Sigmoid colon (tissue), 7 donors: Measurements from ENCODE around the gene HMBS. TPM values are rescaled to one million over a fixed set of nuclear protein-coding genes. Genes with fewer than 3 reads are reported as not detected.

ENCODE experiments used
- DNase-seq: peaks from one replicate; pipeline ENCODE4 v3.0.0-alpha.2; 2019
- H3K27ac ChIP-seq, 4 donors: fragments of 200-600 bp; sonication (generic); one replicate each; pipeline ENCODE4 v1.5.1; 2016 to 2019; ENCODE audit warnings: mild to moderate bottlenecking in 1 of 4
- H3K27me3 ChIP-seq, 3 donors: fragments of 200-600 bp; sonication (generic); one replicate each; pipeline ENCODE4 v1.5.1; 2019; ENCODE audit warnings: mild to moderate bottlenecking in 1 of 3
- H3K36me3 ChIP-seq, 4 donors: fragments of 200-600 bp; sonication (generic); one replicate each; pipeline ENCODE4 v1.5.1; 2016 to 2019
- H3K4me1 ChIP-seq, 4 donors: fragments of 200-600 bp; sonication (generic); one replicate each; pipeline ENCODE4 v1.5.1; 2017 to 2019
- H3K4me3 ChIP-seq, 4 donors: fragments of 200-600 bp; sonication (generic); one replicate each; pipeline ENCODE4 v1.5.1; 2017 to 2019; ENCODE audit warnings: mild to moderate bottlenecking in 2 of 4, moderate library complexity in 1 of 4
- H3K9me3 ChIP-seq, 4 donors: fragments of 200-600 bp in 3 of 4; sonication (generic) in 3 of 4; one replicate each; pipeline versions ENCODE4 v1.5.1 to v1.6.1; 2013 to 2019
- CTCF ChIP-seq, 4 experiments: fragments of 450-650 bp in 3 of 4; fragments of 200-600 bp in 1 of 4; IDR thresholded peaks; one replicate each; pipeline ENCODE4 v1.5.1; 2016 to 2019; ENCODE audit warnings: antibody characterized with exemption in 4 of 4, mild to moderate bottlenecking in 3 of 4, moderate library complexity in 2 of 4
- EP300 ChIP-seq, 4 donors: sonication (generic); formaldehyde crosslinking; IDR thresholded peaks; one replicate each; pipeline ENCODE4 v1.6.1; 2017; ENCODE audit warnings: antibody characterized with exemption in 4 of 4
- POLR2A ChIP-seq, 2 donors: fragments of 450-650 bp; IDR thresholded peaks; one replicate each; pipeline ENCODE4 v1.6.1; 2016; ENCODE audit warnings: antibody characterized with exemption in 2 of 2, mild to moderate bottlenecking in 2 of 2, moderate library complexity in 2 of 2
- POLR2AphosphoS5 ChIP-seq, 4 donors: sonication (generic); formaldehyde crosslinking; IDR thresholded peaks; one replicate each; pipeline ENCODE4 v1.6.1; 2017; ENCODE audit warnings: antibody characterized with exemption in 4 of 4
- WGBS, 2 donors: extraction: QIAGEN DNeasy Blood & Tissue Kit; methylation state at CpG; one replicate each; pipeline ENCODE4 v1.1.7; 2013; 5-methylcytosine and 5-hydroxymethylcytosine counted together
- intact Hi-C: fragments of 100-400 bp; cut with DNase I; formaldehyde crosslinking; loops from one replicate; pipeline ENCODE4 v1.15.1; 2023
- polyA plus RNA-seq, 3 donors: library from polyadenylated mRNA; stranded (reverse); fragments of 200-250 nt; gene quantifications; one replicate each; pipeline ENCODE4 v1.2.3, GENCODE V29; 2013
- total RNA-seq, 4 donors: library from RNA; depleted of rRNA; stranded (reverse); fragments of >200 nt; gene quantifications; one replicate each; pipeline ENCODE4 v1.1.0, GENCODE V29; 2016
- donor health status: healthy with polysubstance abuse.
- donor health status: Bipolar disorder and iron deficiency.
- donor health status: healthy.

The HMBS gene
- total and polyA plus RNA-seq, 7 donors: 5.6 to 39.3 (median 15.2) TPM

GRCh38 chr11:119089319-119089718, 4.6 kb downstream of the HMBS start:
- no peaks in the 10 kb centered on the region for H3K27me3 ChIP-seq
- H3K9me3 ChIP-seq: no peaks in the 10 kb centered on the region
- intact Hi-C loops: no loop called here
- H3K4me1 ChIP-seq: peaks cover 0 to 37% (median 30%) of the 10 kb centered on the region in 4 donors
- TF ChIP-seq EP300 (IDR thresholded peaks at IDR 0.05) (no peak), POLR2A (IDR thresholded peaks at IDR 0.05) (no peak), POLR2AphosphoS5 (IDR thresholded peaks at IDR 0.05) (no peak), CTCF (IDR thresholded peaks at IDR 0.05) (no peak)
- WGBS, 2 donors: 93 to 100% methylated on average over 1 of the region's 1 CpG
- peaks cover 0 to 4% (median 1%) of the 10 kb centered on the region in 4 donors for H3K36me3 ChIP-seq
- no peak overlapping the region for H3K27ac ChIP-seq
- no peak overlapping the region for H3K4me3 ChIP-seq
- no peak for DNase-seq

GRCh38 chr11:119091178-119091577, 6.5 kb downstream of the HMBS start:
- intact Hi-C loops: no loop called here
- H3K9me3 ChIP-seq: no peaks in the 10 kb centered on the region
- peaks cover 0 to 4% (median 1%) of the 10 kb centered on the region in 4 donors for H3K36me3 ChIP-seq
- no peaks in the 10 kb centered on the region for H3K27me3 ChIP-seq
- WGBS, 2 donors: 81% methylated on average over 9 of the region's 9 CpGs
- peaks cover 0 to 37% (median 23%) of the 10 kb centered on the region in 4 donors for H3K4me1 ChIP-seq
- no peak for DNase-seq
- H3K27ac ChIP-seq: no peak overlapping the region
- no peak for TF ChIP-seq CTCF (IDR thresholded peaks at IDR 0.05)
- no peak for TF ChIP-seq POLR2A (IDR thresholded peaks at IDR 0.05)
- no peak for TF ChIP-seq EP300 (IDR thresholded peaks at IDR 0.05)
- H3K4me3 ChIP-seq: no peak overlapping the region

- no peaks in the 10 kb centered on the region for H3K9me3 ChIP-seq
- no peaks in the 10 kb centered on the region for H3K27me3 ChIP-seq
- no peak for DNase-seq
- WGBS, 2 donors: 86 to 87% methylated on average over 13 of the region's 13 CpGs
- intact Hi-C loops: no loop called here
- TF ChIP-seq POLR2AphosphoS5 (IDR thresholded peaks at IDR 0.05) (no peak), CTCF (IDR thresholded peaks at IDR 0.05) (no peak), POLR2A (IDR thresholded peaks at IDR 0.05) (no peak), EP300 (IDR thresholded peaks at IDR 0.05) (no peak)
- H3K27ac ChIP-seq: peak overlapping the region in 3 of 4 donors; percentile 97 to 98 (median 98)
- peaks cover 0 to 12% (median 2%) of the 10 kb centered on the region in 4 donors for H3K36me3 ChIP-seq
- H3K4me1 ChIP-seq: peaks cover 0 to 37% (median 22%) of the 10 kb centered on the region in 4 donors
- no peak overlapping the region for H3K4me3 ChIP-seq
Observed at GRCh38 chr11:119091966-119092879, 7.5 kb downstream of the HMBS start.

GRCh38 chr11:119092880-119093842, 8.5 kb downstream of the HMBS start:
- intact Hi-C loops: no loop called here
- WGBS, 2 donors: 27 to 52% methylated on average over 12 of the region's 12 CpGs
- peak; percentile 59 for DNase-seq
- peak overlapping the region; percentile 71 to 96 (median 86) for H3K4me3 ChIP-seq
- H3K9me3 ChIP-seq: no peaks in the 10 kb centered on the region
- H3K27me3 ChIP-seq: no peaks in the 10 kb centered on the region
- TF ChIP-seq POLR2A (IDR thresholded peaks at IDR 0.05) (no peak), CTCF (IDR thresholded peaks at IDR 0.05) (no peak), POLR2AphosphoS5 (IDR thresholded peaks at IDR 0.05) (no peak), EP300 (IDR thresholded peaks at IDR 0.05) (no peak)
- H3K36me3 ChIP-seq: peaks cover 8 to 21% (median 9%) of the 10 kb centered on the region in 4 donors
- H3K4me1 ChIP-seq: peaks cover 0 to 37% (median 22%) of the 10 kb centered on the region in 4 donors
- H3K27ac ChIP-seq: peak overlapping the region; percentile 97 to 99 (median 98)
